Fibroblast of villous mesenchyme (primary cell): ENCODE measurements around the gene PRLR. TPM values are rescaled to one million over a fixed set of nuclear protein-coding genes. Genes with fewer than 3 reads are reported as not detected.

Source experiments
- DNase-seq: peaks from one replicate; pipeline ENCODE4 v3.0.0-alpha.2; 2010; ENCODE audit warnings: low read depth
- H3K4me3 ChIP-seq: 2 replicates; pipeline ENCODE4 v1.5.1; 2011; ENCODE audit warnings: low read depth, mild to moderate bottlenecking, low read length
- total RNA-seq: library from RNA; depleted of rRNA; stranded (reverse); fragments of >200 nt; gene quantifications from 2 replicates; pipeline ENCODE4 v1.2.3, GENCODE V29; 2012
- TF ChIP-seq, protein P1 (sequence below): IDR thresholded peaks from 2 replicates; pipeline ENCODE4 v1.5.1; 2012; ENCODE audit warnings: low read depth, mild to moderate bottlenecking, low read length; ENCODE audit not compliant: insufficient read depth

PRLR gene
- total RNA-seq, 1 donor = 3.5 TPM

DNA sequence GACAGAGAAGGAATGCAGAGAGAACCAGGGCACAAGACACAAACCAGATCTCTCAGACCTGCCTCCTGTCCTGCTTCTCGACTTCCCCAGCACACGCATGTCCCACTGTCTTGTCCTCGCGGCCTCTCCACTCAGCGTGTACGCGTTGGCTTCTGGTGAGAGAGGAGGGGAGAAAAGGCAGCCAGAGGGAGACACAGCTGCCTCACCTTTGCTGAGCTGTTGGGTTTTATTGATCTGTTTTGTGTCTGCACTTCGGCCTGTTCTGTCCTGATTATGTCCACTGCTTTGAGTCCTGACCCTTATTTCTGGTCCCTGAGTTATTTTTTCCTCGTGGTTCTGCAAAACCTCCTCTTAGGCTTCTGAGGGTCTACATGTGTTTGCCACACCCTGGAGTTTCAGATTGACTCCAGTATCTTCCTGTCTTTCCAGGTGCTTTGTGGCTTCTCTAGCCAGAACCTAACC lies 95.0 kb downstream of the PRLR start:
- no peak overlapping the region for H3K4me3 ChIP-seq
- no peak for DNase-seq
- TF ChIP-seq, protein P1, sequence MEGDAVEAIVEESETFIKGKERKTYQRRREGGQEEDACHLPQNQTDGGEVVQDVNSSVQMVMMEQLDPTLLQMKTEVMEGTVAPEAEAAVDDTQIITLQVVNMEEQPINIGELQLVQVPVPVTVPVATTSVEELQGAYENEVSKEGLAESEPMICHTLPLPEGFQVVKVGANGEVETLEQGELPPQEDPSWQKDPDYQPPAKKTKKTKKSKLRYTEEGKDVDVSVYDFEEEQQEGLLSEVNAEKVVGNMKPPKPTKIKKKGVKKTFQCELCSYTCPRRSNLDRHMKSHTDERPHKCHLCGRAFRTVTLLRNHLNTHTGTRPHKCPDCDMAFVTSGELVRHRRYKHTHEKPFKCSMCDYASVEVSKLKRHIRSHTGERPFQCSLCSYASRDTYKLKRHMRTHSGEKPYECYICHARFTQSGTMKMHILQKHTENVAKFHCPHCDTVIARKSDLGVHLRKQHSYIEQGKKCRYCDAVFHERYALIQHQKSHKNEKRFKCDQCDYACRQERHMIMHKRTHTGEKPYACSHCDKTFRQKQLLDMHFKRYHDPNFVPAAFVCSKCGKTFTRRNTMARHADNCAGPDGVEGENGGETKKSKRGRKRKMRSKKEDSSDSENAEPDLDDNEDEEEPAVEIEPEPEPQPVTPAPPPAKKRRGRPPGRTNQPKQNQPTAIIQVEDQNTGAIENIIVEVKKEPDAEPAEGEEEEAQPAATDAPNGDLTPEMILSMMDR = no peak

DNA sequence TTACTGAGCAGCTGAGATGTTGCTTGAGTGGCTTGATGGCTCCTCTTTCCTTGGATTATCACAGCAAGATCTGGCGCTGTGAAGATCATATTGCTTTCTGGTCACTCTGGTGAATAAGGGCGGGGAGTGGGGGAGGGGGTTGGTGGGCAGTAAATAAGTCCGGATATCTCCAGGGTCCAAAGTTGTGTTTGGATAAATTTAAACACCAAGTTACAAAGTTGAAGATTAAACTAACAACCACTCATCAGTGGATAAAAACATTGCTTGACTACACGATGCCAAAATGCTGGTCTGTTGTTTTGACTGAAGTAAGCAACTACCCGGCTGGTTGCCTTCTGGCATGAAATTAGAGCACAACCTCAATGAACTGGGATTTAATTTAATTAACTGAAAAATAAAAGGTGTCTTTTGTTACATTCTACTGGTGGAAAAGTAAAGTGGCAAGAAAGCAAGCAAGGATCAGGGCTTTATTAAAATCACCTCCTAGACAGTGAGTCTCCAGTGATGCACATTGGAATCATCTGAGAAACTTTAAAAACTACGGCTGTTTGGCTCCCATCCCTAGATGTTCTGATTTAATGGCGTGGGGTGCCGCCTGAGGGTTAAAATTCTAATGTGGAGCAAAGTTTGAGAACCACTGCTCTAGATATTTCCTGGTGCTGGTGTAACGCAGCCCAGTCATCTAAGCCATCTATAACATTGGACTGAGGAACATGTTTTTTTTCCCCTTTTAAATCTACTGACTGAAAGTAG lies 95.8 kb downstream of the PRLR start:
- H3K4me3 ChIP-seq = no peak overlapping the region
- TF ChIP-seq, protein P1 = no peak
- no peak for DNase-seq

DNA sequence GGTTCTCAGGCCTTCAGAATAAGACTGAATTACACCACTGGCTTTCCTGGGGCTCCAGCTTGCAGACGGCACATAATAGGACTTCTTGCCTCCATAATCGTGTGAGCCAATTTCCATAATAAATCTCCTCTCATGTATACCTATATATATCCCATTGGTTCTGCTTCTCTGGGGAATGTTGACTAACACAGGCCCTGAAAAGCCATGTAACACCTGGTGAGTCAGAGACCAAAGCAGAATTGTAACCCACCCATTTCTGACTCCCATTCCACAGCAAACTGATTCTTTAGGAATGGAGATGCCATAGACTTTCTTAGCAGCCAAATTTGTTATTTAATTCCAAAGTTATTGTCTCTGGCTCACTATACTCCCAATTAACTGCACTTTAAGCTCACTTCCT lies 97.1 kb downstream of the PRLR start:
- DNase-seq = no peak
- TF ChIP-seq, protein P1 = no peak
- H3K4me3 ChIP-seq = no peak overlapping the region

DNA sequence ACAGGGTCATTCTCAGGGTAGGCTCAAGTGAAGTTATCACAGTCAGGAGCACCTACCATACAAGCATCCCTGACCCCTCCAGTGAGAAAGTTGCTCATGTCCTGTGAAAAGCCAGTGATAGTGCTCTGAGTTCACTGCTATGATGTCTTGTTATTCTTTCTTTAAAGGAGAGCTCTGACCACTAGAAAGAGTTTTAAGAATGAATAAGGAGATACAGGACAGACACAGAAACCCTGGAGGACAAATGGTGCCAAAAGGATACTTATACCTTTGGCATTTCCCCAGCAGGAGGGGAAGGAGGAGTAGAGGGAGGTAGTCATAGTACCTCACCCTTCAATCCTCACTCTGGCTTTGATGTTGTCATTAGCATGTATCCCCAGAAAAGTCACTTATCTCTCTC lies 98.6 kb downstream of the PRLR start:
- no peak overlapping the region for H3K4me3 ChIP-seq
- TF ChIP-seq, protein P1 = no peak
- no peak for DNase-seq

DNA sequence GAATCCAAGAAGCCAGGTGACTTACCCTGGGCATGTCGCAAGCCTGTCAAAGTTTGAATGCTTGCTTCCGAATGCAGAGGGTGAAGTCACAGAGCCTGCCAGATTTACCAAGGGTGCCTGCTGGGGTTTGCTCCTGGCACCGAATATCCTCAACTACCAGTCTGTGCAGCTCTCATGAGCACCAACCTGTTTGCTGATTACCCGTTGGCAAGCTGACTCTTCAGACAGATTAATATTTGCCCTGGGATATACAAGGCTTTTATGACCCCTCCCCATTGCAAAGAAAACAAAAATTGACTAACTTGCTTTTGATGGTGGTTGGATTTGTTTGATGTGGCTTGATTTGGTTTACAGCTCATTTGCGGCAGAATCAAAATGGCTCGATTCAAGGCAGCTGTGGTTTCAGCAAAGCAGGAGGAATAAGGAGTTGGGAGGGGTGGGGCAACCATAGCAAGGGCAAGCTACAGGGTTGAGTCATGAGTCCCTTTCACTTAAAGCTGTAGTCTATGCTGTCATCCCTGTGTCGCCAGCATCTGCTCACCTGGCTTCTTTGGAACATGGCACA lies 100.3 kb downstream of the PRLR start:
- TF ChIP-seq, protein P1 = no peak
- no peak for DNase-seq
- no peak overlapping the region for H3K4me3 ChIP-seq

DNA sequence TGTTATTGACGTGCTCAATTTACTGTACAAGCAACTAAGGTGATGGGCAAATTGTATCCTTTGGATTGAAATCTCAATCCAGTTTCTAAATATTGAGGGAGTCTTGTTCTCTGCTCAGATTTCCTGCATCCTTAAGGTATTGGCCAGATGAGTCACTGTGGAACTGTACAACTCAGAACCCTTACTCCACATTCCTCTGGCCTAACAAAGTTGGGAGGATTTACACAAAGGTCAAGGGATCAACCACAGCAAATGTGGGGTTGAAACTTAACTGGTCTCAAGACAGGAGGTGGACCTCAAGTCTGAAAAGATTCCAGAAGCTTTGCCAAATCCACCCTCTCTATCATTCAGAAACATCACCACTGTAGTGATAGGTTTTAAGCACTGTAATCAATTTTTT lies 101.0 kb downstream of the PRLR start:
- no peak overlapping the region for H3K4me3 ChIP-seq
- peak; percentile 91 for DNase-seq
- TF ChIP-seq, protein P1 = no peak
